GM12891 (cell line): ENCODE results near the gene IRGM.
A peak's percentile ranks its signal among the peaks of the same experiment; 100 is the strongest.
"Not testable (repeated sequence)": the region's sequence is repeated elsewhere in the genome, so short reads cannot be mapped to it uniquely, and the experiment has no call there.

ENCODE experiments used
- DNase-seq: peaks from one replicate; pipeline ENCODE4 v3.0.0; 2011; ENCODE audit warnings: low spot score; ENCODE audit not compliant: insufficient read length
- FAIRE-seq: peaks from 2 replicates; lab custom pipeline; 2011; peaks lifted over from hg19 to GRCh38; lab: Jason Lieb, UNC
- PAX5 ChIP-seq: IDR thresholded peaks from 2 replicates; pipeline ENCODE4 v1.6.1; 2011; ENCODE audit warnings: low read length, moderate library complexity, mild to moderate bottlenecking; ENCODE audit not compliant: insufficient read depth, severe bottlenecking
- POLR2A ChIP-seq: IDR thresholded peaks from 2 replicates; pipeline ENCODE4 v1.6.1; 2011; ENCODE audit warnings: low read depth, low read length, control low read depth
- POLR2AphosphoS5 ChIP-seq: IDR thresholded peaks from 2 replicates; pipeline ENCODE4 v1.6.1; 2011; ENCODE audit warnings: low read depth, low read length, control low read depth
- POU2F2 ChIP-seq: IDR thresholded peaks from 2 replicates; pipeline ENCODE4 v1.6.1; 2011; ENCODE audit warnings: low read depth, mild to moderate bottlenecking, control low read depth, low read length, moderate library complexity
- SPI1 ChIP-seq: IDR thresholded peaks from 2 replicates; pipeline ENCODE4 v1.6.1; 2011; ENCODE audit warnings: low read depth, low read length, control low read depth
- TAF1 ChIP-seq: IDR thresholded peaks from 2 replicates; pipeline ENCODE4 v1.6.1; 2011; ENCODE audit warnings: low read depth, low read length, control low read depth

The IRGM gene

DNA sequence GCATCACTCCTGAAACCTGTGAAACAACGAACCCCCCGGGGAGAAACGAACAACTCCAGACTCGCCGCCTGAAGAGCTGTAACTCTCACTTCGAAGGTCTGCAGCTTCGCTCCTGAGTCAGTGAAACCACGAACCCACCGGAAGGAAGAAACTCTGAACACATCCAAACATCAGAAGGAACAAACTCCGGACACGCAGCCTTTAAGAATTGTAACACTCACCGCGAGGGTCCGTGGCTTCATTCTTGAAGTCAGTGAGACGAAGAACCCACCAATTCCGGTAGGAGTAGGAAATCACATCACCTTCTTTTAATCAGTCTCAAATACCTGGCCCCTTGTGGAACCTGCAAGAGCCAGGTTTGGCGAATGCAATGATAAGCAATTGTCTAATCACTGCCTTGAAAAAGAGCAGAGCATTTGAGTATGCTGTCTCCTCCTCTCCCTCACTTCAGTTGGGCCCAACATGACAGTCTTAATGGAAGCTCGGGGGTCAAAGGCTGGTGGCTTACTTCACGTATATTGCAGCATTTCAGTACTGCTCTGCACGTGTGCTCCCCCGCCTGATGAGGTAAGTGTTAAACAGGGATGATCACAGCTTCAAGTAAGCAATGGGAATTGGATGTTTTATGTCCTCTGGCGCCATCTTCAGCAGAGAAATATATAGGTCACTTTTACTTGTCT lies 473 bp downstream of the IRGM start:
- TF ChIP-seq PAX5 (no peak), POLR2AphosphoS5 (no peak), SPI1 (no peak), POLR2A (no peak), TAF1 (no peak), POU2F2 (no peak)
- DNase-seq (peak; percentile 32), FAIRE-seq (peak; percentile 96)

DNA sequence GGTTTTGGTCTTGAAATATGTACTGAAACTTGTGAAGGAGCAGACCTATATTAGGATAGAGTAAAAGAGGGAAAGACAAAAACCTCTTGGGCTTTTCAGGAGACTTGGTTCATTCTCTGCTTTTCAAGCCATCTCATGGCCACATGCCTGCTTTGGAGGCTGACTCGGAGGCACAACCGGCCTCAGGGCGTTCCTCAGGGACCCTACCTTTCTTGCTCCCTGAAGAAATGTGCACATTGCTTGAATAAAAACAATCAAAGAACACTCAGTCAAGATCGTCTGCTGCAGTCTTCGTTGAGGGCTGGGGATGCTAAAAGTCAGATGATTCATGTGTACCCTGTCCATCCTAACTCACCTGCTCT lies 994 bp downstream of the IRGM start:
- DNase-seq, result no peak
- FAIRE-seq, result peak; percentile 9
- TF ChIP-seq PAX5, result no peak
- no peak for TF ChIP-seq TAF1
- no peak for TF ChIP-seq SPI1
- TF ChIP-seq POU2F2, result no peak
- TF ChIP-seq POLR2A, result no peak
- TF ChIP-seq POLR2AphosphoS5, result no peak

GRCh38 chr5:150848271-150848670 lies 1.9 kb downstream of the IRGM start:
- TF ChIP-seq POU2F2 (no peak), POLR2A (no peak), SPI1 (no peak), TAF1 (no peak), PAX5 (no peak), POLR2AphosphoS5 (no peak)
- DNase-seq (no peak), FAIRE-seq (no peak)

- TF ChIP-seq PAX5, result no peak
- no peak for TF ChIP-seq POLR2A
- no peak for TF ChIP-seq TAF1
- TF ChIP-seq SPI1, result no peak
- TF ChIP-seq POU2F2, result no peak
- no peak for TF ChIP-seq POLR2AphosphoS5
- no peak for FAIRE-seq
- no peak for DNase-seq
Observed at GRCh38 chr5:150851039-150851438, 4.7 kb downstream of the IRGM start.

GRCh38 chr5:150853561-150853960 lies 7.2 kb downstream of the IRGM start:
- no peak for TF ChIP-seq TAF1
- peak; percentile 83 for TF ChIP-seq SPI1
- FAIRE-seq, result no peak

GRCh38 chr5:150856700-150857099 lies 10.4 kb downstream of the IRGM start:
- FAIRE-seq, DNase-seq: not testable (repeated sequence)

More at GRCh38 chr5:150853561-150853960, 7.2 kb downstream of the IRGM start:
- no peak for DNase-seq

- FAIRE-seq, result no peak
- no peak for DNase-seq
- no peak for TF ChIP-seq POU2F2
- no peak for TF ChIP-seq SPI1
- no peak for TF ChIP-seq PAX5
- no peak for TF ChIP-seq POLR2AphosphoS5
- TF ChIP-seq POLR2A, result no peak
- TF ChIP-seq TAF1, result no peak
Observed at GRCh38 chr5:150860246-150860821, 14.0 kb downstream of the IRGM start.

- TF ChIP-seq POLR2AphosphoS5 (no peak), POLR2A (no peak), TAF1 (no peak), PAX5 (no peak), SPI1 (no peak), POU2F2 (no peak)
- DNase-seq (no peak), FAIRE-seq (no peak)
Observed at GRCh38 chr5:150862070-150862469, 15.7 kb downstream of the IRGM start.

DNA sequence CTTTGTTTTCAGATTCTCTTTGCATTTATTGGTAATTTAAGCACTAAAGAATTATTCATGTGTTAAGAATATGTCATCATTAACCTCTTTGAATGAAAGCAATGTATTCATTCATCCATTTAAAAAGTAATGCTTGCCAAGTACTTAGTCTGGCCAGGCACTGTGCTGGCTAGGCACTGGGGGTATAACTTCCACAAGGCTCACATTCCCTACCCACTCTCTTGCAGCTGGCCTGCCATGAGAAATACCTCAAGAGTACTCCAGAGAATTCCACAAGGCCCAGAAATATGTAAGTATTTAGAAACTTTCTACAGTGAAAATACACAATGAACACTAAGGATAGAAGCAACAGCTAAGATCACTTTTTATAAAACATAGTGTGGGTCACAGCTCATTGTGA lies 33.0 kb downstream of the IRGM start:
- TF ChIP-seq POLR2AphosphoS5 (no peak), TAF1 (no peak), POU2F2 (no peak), PAX5 (no peak), POLR2A (no peak), SPI1 (no peak)
- DNase-seq (no peak), FAIRE-seq (no peak)

- FAIRE-seq, result no peak
- no peak for DNase-seq
- TF ChIP-seq POLR2AphosphoS5 (no peak), SPI1 (no peak)
Observed at GRCh38 chr5:150895431-150896428, 49.4 kb downstream of the IRGM start.
